Measurements from ENCODE around the gene LYZL1.

Gene LYZL1

GRCh38 chr10:29246449-29246848 is 42.4 kb upstream of the LYZL1 start:
- Histone ChIP-seq H3K79me1 (ENCODE audit: low read depth, low read length) (no peaks in the 10 kb centered on the region), H3K9me3 (replicated peaks in 1 of 2; ENCODE audit: control insufficient read depth in 2 of 2, insufficient read depth in 1 of 2, low read depth in 1 of 2, low read length in 2 of 2) (no peaks in the 10 kb centered on the region), H3K4me3 (ENCODE audit: low read length in 2 of 2) (no peak overlapping the region), H2BK120ac (ENCODE audit: low read depth, low read length) (no peak overlapping the region), H3K9ac (ENCODE audit: low read depth, low read length, poor library complexity) (no peak overlapping the region), H2BK15ac (ENCODE audit: low read length) (no peak overlapping the region), H3K4me2 (ENCODE audit: insufficient read depth, low read length, poor library complexity, severe bottlenecking) (no peak overlapping the region), H4K91ac (ENCODE audit: low read depth, low read length, poor library complexity) (no peak overlapping the region), H2AFZ (ENCODE audit: low read length) (no peak overlapping the region), H2AK5ac (ENCODE audit: low read depth, low read length) (no peak overlapping the region), H2BK12ac (ENCODE audit: low read length) (no peak overlapping the region), H3K14ac (ENCODE audit: low read length) (no peak overlapping the region), H3K18ac (ENCODE audit: low read length) (no peak overlapping the region), H3K4me1 (ENCODE audit: control insufficient read depth in 2 of 2, insufficient read depth in 1 of 2, low read depth in 1 of 2, low read length in 2 of 2) (peaks cover 0 to 5% of the 10 kb centered on the region in 2 donors), H3K36me3 (replicated peaks in 1 of 2; ENCODE audit: control insufficient read depth in 2 of 2, insufficient read depth in 2 of 2, low read length in 2 of 2) (no peaks in the 10 kb centered on the region), H3K27ac (replicated peaks; ENCODE audit: low read length) (no peak overlapping the region), H3K23ac (ENCODE audit: low read depth, low read length, poor library complexity) (no peak overlapping the region), H2BK5ac (ENCODE audit: low read length) (no peak overlapping the region), H3K4ac (ENCODE audit: low read length) (no peak overlapping the region), H3K27me3 (ENCODE audit: control insufficient read depth in 3 of 3, insufficient read depth in 3 of 3, low read depth in 1 of 3, low read length in 3 of 3) (no peaks in the 10 kb centered on the region), H4K8ac (ENCODE audit: low read depth, low read length) (no peak overlapping the region)
- no CpG with 5 or more reads among the region's 1 CpG for WGBS, 2 donors (ENCODE audit: extremely low coverage in 2 of 2, insufficient read length in 2 of 2, insufficient replicate concordance in 1 of 2)
- DNase-seq (ENCODE audit: low spot score), result no peak

GRCh38 chr10:29248158-29248557 is 40.7 kb upstream of the LYZL1 start:
- H3K14ac ChIP-seq (ENCODE audit: low read length), result no peak overlapping the region
- no peaks in the 10 kb centered on the region for H3K79me1 ChIP-seq (ENCODE audit: low read depth, low read length)
- H3K36me3 ChIP-seq (replicated peaks in 1 of 2; ENCODE audit: control insufficient read depth in 2 of 2, insufficient read depth in 2 of 2, low read length in 2 of 2), result no peaks in the 10 kb centered on the region
- no peak overlapping the region for H2BK12ac ChIP-seq (ENCODE audit: low read length)
- H3K4me1 ChIP-seq (ENCODE audit: control insufficient read depth in 2 of 2, insufficient read depth in 1 of 2, low read depth in 1 of 2, low read length in 2 of 2), result peaks cover 0 to 5% of the 10 kb centered on the region in 2 donors
- no peak overlapping the region for H3K4me2 ChIP-seq (ENCODE audit: insufficient read depth, low read length, poor library complexity, severe bottlenecking)
- no peak overlapping the region for H3K4me3 ChIP-seq (ENCODE audit: low read length in 2 of 2)
- no peak for DNase-seq (ENCODE audit: low spot score)
- no peak overlapping the region for H3K4ac ChIP-seq (ENCODE audit: low read length)
- H3K27ac ChIP-seq (replicated peaks; ENCODE audit: low read length), result no peak overlapping the region
- no peaks in the 10 kb centered on the region for H3K9me3 ChIP-seq (replicated peaks in 1 of 2; ENCODE audit: control insufficient read depth in 2 of 2, insufficient read depth in 1 of 2, low read depth in 1 of 2, low read length in 2 of 2)
- no peak overlapping the region for H4K8ac ChIP-seq (ENCODE audit: low read depth, low read length)
- H2AK5ac ChIP-seq (ENCODE audit: low read depth, low read length), result no peak overlapping the region
- H2BK15ac ChIP-seq (ENCODE audit: low read length), result no peak overlapping the region
- H3K23ac ChIP-seq (ENCODE audit: low read depth, low read length, poor library complexity), result no peak overlapping the region
- peaks cover 0 to 3% (median 0%) of the 10 kb centered on the region in 3 experiments for H3K27me3 ChIP-seq (ENCODE audit: control insufficient read depth in 3 of 3, insufficient read depth in 3 of 3, low read depth in 1 of 3, low read length in 3 of 3)
- no peak overlapping the region for H2BK120ac ChIP-seq (ENCODE audit: low read depth, low read length)
- no peak overlapping the region for H3K18ac ChIP-seq (ENCODE audit: low read length)
- H4K91ac ChIP-seq (ENCODE audit: low read depth, low read length, poor library complexity), result no peak overlapping the region
- no peak overlapping the region for H2AFZ ChIP-seq (ENCODE audit: low read length)
- H2BK5ac ChIP-seq (ENCODE audit: low read length), result no peak overlapping the region
- H3K9ac ChIP-seq (ENCODE audit: low read depth, low read length, poor library complexity), result no peak overlapping the region

GRCh38 chr10:29249018-29249417 is 39.9 kb upstream of the LYZL1 start:
- Histone ChIP-seq H3K36me3 (replicated peaks in 1 of 2; ENCODE audit: control insufficient read depth in 2 of 2, insufficient read depth in 2 of 2, low read length in 2 of 2) (no peaks in the 10 kb centered on the region), H3K9me3 (replicated peaks in 1 of 2; ENCODE audit: control insufficient read depth in 2 of 2, insufficient read depth in 1 of 2, low read depth in 1 of 2, low read length in 2 of 2) (no peaks in the 10 kb centered on the region), H3K4me3 (ENCODE audit: low read length in 2 of 2) (no peak overlapping the region), H3K14ac (ENCODE audit: low read length) (no peak overlapping the region), H3K27ac (replicated peaks; ENCODE audit: low read length) (no peak overlapping the region), H2BK15ac (ENCODE audit: low read length) (no peak overlapping the region), H3K79me1 (ENCODE audit: low read depth, low read length) (no peaks in the 10 kb centered on the region), H3K27me3 (ENCODE audit: control insufficient read depth in 3 of 3, insufficient read depth in 3 of 3, low read depth in 1 of 3, low read length in 3 of 3) (peaks cover 0 to 4% (median 0%) of the 10 kb centered on the region in 3 experiments), H3K4me1 (ENCODE audit: control insufficient read depth in 2 of 2, insufficient read depth in 1 of 2, low read depth in 1 of 2, low read length in 2 of 2) (peaks cover 0 to 5% of the 10 kb centered on the region in 2 donors), H4K8ac (ENCODE audit: low read depth, low read length) (no peak overlapping the region), H3K4ac (ENCODE audit: low read length) (no peak overlapping the region), H2AK5ac (ENCODE audit: low read depth, low read length) (no peak overlapping the region), H2BK5ac (ENCODE audit: low read length) (no peak overlapping the region), H2BK120ac (ENCODE audit: low read depth, low read length) (no peak overlapping the region), H3K23ac (ENCODE audit: low read depth, low read length, poor library complexity) (no peak overlapping the region), H3K18ac (ENCODE audit: low read length) (no peak overlapping the region), H2BK12ac (ENCODE audit: low read length) (no peak overlapping the region), H3K9ac (ENCODE audit: low read depth, low read length, poor library complexity) (no peak overlapping the region), H2AFZ (ENCODE audit: low read length) (no peak overlapping the region), H4K91ac (ENCODE audit: low read depth, low read length, poor library complexity) (no peak overlapping the region), H3K4me2 (ENCODE audit: insufficient read depth, low read length, poor library complexity, severe bottlenecking) (no peak overlapping the region)
- no peak for DNase-seq (ENCODE audit: low spot score)
- WGBS, 2 donors (ENCODE audit: extremely low coverage in 2 of 2, insufficient read length in 2 of 2, insufficient replicate concordance in 1 of 2), result no CpG with 5 or more reads among the region's 5 CpGs

GRCh38 chr10:29250066-29250465 is 38.8 kb upstream of the LYZL1 start:
- H3K4ac ChIP-seq (ENCODE audit: low read length), result no peak overlapping the region
- no peak overlapping the region for H3K4me2 ChIP-seq (ENCODE audit: insufficient read depth, low read length, poor library complexity, severe bottlenecking)
- H4K91ac ChIP-seq (ENCODE audit: low read depth, low read length, poor library complexity), result no peak overlapping the region
- H3K9me3 ChIP-seq (replicated peaks in 1 of 2; ENCODE audit: control insufficient read depth in 2 of 2, insufficient read depth in 1 of 2, low read depth in 1 of 2, low read length in 2 of 2), result no peaks in the 10 kb centered on the region
- no peak overlapping the region for H2AFZ ChIP-seq (ENCODE audit: low read length)
- no peak for DNase-seq (ENCODE audit: low spot score)
- no CpG with 5 or more reads among the region's 1 CpG for WGBS, 2 donors (ENCODE audit: extremely low coverage in 2 of 2, insufficient read length in 2 of 2, insufficient replicate concordance in 1 of 2)
- no peaks in the 10 kb centered on the region for H3K79me1 ChIP-seq (ENCODE audit: low read depth, low read length)
- no peak overlapping the region for H3K4me3 ChIP-seq (ENCODE audit: low read length in 2 of 2)
- peaks cover 0 to 9% of the 10 kb centered on the region in 2 donors for H3K4me1 ChIP-seq (ENCODE audit: control insufficient read depth in 2 of 2, insufficient read depth in 1 of 2, low read depth in 1 of 2, low read length in 2 of 2)
- H3K23ac ChIP-seq (ENCODE audit: low read depth, low read length, poor library complexity), result no peak overlapping the region
- no peaks in the 10 kb centered on the region for H3K36me3 ChIP-seq (replicated peaks in 1 of 2; ENCODE audit: control insufficient read depth in 2 of 2, insufficient read depth in 2 of 2, low read length in 2 of 2)
- H2AK5ac ChIP-seq (ENCODE audit: low read depth, low read length), result no peak overlapping the region
- H4K8ac ChIP-seq (ENCODE audit: low read depth, low read length), result no peak overlapping the region
- H2BK5ac ChIP-seq (ENCODE audit: low read length), result no peak overlapping the region
- H2BK12ac ChIP-seq (ENCODE audit: low read length), result no peak overlapping the region
- no peak overlapping the region for H3K27ac ChIP-seq (replicated peaks; ENCODE audit: low read length)
- H3K9ac ChIP-seq (ENCODE audit: low read depth, low read length, poor library complexity), result no peak overlapping the region
- no peak overlapping the region for H2BK120ac ChIP-seq (ENCODE audit: low read depth, low read length)
- H2BK15ac ChIP-seq (ENCODE audit: low read length), result no peak overlapping the region
- no peak overlapping the region for H3K14ac ChIP-seq (ENCODE audit: low read length)
- peaks cover 0 to 4% (median 3%) of the 10 kb centered on the region in 3 experiments for H3K27me3 ChIP-seq (ENCODE audit: control insufficient read depth in 3 of 3, insufficient read depth in 3 of 3, low read depth in 1 of 3, low read length in 3 of 3)
- H3K18ac ChIP-seq (ENCODE audit: low read length), result no peak overlapping the region
